ENCODE data around the gene KIF26B.
A peak's percentile ranks its signal among the peaks of the same experiment; 100 is the strongest.
"Not testable (repeated sequence)": the region's sequence is repeated elsewhere in the genome, so short reads cannot be mapped to it uniquely, and the experiment has no call there.

Gene KIF26B

GRCh38 chr1:245323765-245324164, 169.0 kb downstream of the KIF26B start:
- not testable (repeated sequence) for DNase-seq (ENCODE audit: low spot score)

GRCh38 chr1:245325922-245326795, 171.4 kb downstream of the KIF26B start:
- no peak for DNase-seq (ENCODE audit: low spot score)

DNA sequence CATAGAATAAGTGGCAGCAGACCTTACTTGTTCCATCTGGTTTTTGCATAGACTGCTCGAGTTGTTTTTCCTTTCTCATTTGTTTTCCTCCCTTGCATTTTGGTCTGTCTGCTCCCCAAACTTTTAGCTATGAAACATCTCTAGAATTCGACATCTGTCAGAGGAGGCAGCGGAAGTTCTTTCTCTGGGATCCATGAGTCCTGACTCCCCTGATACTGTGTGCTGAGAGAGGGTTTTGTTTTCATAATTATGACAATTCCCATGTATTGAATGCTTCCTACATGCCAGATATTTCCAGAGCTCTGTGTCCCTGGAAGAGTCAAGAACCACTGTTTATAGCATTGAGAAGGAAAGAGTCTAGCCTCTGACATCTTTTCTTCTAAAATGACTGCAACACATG, 172.6 kb downstream of the KIF26B start:
- DNase-seq (ENCODE audit: low spot score) = no peak

- no peak for DNase-seq (ENCODE audit: low spot score)
Measured at GRCh38 chr1:245327842-245328241, 173.1 kb downstream of the KIF26B start.

GRCh38 chr1:245330951-245331350, 176.2 kb downstream of the KIF26B start:
- no peak for DNase-seq (ENCODE audit: low spot score)

DNA sequence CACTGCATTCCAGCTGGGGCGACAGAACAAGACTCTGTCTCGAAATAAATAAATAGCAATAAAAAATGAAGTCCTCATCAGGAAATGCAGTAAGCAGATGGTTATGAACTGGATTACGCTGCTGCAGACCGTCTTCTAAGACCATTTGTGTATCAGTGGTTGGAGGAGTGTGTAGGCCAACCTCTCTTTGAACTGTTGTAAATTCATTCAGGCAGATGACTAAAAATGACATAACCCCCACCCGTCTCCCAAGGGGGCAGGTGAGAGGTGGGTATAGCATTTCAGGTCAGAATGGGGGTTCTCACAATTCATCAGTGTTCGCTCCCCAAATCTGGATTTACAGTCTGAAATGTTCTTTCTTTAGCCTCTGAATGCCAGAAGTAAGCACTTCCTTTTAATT, 177.3 kb downstream of the KIF26B start:
- no peak for DNase-seq (ENCODE audit: low spot score)

GRCh38 chr1:245332513-245332912, 177.7 kb downstream of the KIF26B start:
- peak; percentile 18 for DNase-seq (ENCODE audit: low spot score)

DNA sequence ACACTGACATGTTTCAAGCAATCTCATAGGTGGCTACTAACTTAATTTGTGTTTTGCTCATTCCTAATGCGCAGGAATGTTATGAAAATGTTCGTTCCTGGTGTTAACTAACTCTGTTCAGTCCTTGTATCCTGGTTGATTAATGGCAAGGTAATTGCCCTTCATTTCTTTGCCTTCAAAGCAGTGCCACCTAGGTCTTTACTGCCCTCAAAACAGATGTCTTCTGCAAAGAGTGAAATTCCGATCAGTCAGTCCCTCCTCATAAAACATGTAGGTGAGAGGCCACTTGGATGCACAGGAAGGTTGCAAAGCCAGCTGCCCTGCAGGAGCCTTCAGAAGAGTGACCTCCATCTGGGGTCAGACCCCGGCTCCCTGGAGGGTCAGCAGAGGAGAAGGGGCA, 179.4 kb downstream of the KIF26B start:
- no peak for DNase-seq (ENCODE audit: low spot score)

- no peak for DNase-seq (ENCODE audit: low spot score)
Measured at GRCh38 chr1:245334827-245335490, 180.2 kb downstream of the KIF26B start.

- not testable (repeated sequence) for DNase-seq (ENCODE audit: low spot score)
Measured at GRCh38 chr1:245335684-245336083, 180.9 kb downstream of the KIF26B start.

GRCh38 chr1:245336149-245336983, 181.6 kb downstream of the KIF26B start:
- DNase-seq (ENCODE audit: low spot score) = no peak

- not testable (repeated sequence) for DNase-seq (ENCODE audit: low spot score)
Measured at GRCh38 chr1:245336984-245337355, 182.2 kb downstream of the KIF26B start.

- no peak for DNase-seq (ENCODE audit: low spot score)
Measured at GRCh38 chr1:245337829-245338484, 183.2 kb downstream of the KIF26B start.

DNA sequence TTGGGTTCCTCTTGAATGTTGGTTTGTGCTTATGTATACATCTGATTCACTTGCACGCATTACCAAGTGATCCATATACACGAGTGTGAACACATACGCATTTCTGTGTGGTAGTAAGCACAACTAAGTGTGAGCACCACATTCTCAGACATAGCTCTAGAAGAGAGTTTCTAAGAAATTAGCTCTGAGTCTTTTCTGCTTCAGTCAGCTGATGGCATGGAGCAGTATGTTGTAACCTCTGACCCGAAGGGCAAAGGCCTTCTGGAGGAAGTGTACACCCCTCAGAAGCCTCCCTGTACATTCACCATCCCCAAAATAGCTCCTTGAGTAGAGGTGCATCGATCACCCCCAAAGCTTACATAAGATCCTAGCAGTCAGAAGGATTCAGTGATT, 183.7 kb downstream of the KIF26B start:
- DNase-seq (ENCODE audit: low spot score) = no peak

- DNase-seq (ENCODE audit: low spot score) = no peak
Measured at GRCh38 chr1:245341743-245342142, 187.0 kb downstream of the KIF26B start.

DNA sequence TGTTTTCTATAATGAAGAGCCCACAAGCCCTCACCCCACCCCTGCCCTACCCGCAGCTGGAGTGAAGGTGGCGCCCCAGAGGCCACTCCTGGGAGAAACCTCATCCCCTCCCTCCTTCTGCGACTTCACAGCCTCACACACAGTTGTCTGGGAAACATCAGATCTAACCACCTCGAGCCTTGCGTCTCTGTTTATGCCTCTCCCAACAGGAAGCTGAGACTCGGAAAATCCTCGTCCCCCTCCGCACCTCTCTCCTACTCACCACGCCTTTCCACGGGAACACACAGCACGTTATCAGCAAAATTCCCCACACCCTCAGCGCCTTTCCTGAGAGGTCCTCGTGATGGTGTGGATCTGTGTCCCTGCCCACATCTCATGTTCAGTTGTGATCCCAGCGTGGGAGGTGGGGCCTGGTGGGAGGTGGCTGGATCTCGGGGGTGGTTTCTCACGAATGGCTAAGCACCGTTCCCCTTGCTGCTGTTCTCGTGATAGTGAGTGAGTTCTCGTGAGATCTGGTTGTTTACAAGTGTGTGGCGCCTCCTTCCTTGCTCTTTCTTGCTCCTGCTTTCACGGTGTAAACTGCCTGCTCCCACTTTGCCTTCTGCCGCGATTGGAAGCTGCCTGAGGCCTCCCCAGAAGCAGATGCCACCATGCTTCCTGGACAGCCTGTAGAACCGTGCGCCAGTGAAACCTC, 190.6 kb downstream of the KIF26B start:
- DNase-seq (ENCODE audit: low spot score) = no peak

DNA sequence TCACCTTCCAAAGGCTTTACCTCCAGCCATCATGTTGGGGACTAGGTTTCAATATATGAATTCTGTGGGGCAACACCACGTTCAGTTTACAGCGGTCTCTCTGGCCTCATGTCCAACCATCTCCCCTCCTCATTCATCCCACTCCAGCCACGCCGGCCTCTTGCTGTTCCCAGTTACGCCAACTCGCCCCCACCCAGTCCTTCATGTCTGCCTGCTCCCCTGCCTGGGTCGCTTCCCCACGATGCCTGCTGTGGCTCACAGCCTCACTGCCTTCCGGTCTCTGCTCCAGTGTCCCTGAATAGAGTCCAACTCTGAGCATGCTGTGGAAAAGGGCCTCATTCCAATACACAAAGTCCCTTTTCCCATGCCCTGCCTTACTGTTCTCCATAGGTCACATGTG, 193.8 kb downstream of the KIF26B start:
- no peak for DNase-seq (ENCODE audit: low spot score)

- DNase-seq (ENCODE audit: low spot score) = no peak
Measured at GRCh38 chr1:245353411-245353810, 198.6 kb downstream of the KIF26B start.

GRCh38 chr1:245353915-245354775, 199.4 kb downstream of the KIF26B start:
- DNase-seq (ENCODE audit: low spot score) = no peak

DNA sequence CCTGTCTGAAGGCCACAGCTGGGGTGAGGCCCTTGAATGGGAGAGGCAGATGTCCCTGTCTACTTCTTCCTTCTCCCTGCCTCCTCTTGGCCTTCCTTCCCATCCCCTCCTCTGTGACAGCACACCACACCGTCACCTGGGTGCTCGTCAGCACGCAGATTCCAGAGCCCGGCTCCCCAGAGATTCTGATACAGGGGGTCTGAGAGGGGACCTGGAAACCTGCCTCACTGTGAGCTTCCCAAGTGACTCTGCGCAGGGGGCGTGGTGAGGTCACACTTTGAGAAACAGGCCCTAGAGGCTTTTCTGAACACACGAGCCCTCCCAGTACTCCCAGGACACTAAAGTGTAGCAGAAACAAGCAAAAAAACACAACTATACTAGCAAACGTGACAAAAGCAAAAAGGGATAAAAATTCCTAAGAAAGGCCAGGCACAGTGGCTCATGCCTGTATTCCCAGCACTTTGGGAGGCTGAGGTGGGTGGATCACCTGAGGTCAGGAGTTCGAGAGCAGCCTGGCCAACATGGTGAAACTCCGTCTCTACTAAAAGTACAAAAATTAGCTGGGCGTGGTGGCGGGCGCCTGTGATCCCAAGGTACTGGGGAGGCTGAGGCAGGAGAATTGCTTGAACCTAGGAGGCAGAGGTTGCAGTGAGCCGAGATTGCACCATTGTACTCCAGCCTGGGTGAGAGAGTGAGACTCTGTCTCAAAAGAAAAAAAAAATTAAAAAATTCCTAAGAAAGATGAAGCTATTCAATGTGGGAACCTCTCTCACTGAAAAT, 201.3 kb downstream of the KIF26B start:
- not testable (repeated sequence) for DNase-seq (ENCODE audit: low spot score)
